ENCODE data around the gene SPECC1L.

The SPECC1L gene

GRCh38 chr22:24430431-24431308 lies 160.0 kb downstream of the SPECC1L start:
- DNase-seq (ENCODE audit: low spot score) = no peak

GRCh38 chr22:24431309-24432034 lies 160.8 kb downstream of the SPECC1L start:
- DNase-seq (ENCODE audit: low spot score) = no peak

- DNase-seq (ENCODE audit: low spot score) = no peak
Measured at GRCh38 chr22:24432059-24432853, 161.6 kb downstream of the SPECC1L start.

GRCh38 chr22:24433001-24433827 lies 162.6 kb downstream of the SPECC1L start:
- no peak for DNase-seq (ENCODE audit: low spot score)

- no peak for DNase-seq (ENCODE audit: low spot score)
Measured at GRCh38 chr22:24433828-24434470, 163.3 kb downstream of the SPECC1L start.

- DNase-seq (ENCODE audit: low spot score) = no peak
Measured at GRCh38 chr22:24434471-24435322, 164.1 kb downstream of the SPECC1L start.

- no peak for DNase-seq (ENCODE audit: low spot score)
Measured at GRCh38 chr22:24435323-24435645, 164.7 kb downstream of the SPECC1L start.

- no peak for DNase-seq (ENCODE audit: low spot score)
Measured at GRCh38 chr22:24435861-24436371, 165.3 kb downstream of the SPECC1L start.

GRCh38 chr22:24436553-24436952 lies 165.9 kb downstream of the SPECC1L start:
- no peak for DNase-seq (ENCODE audit: low spot score)

GRCh38 chr22:24437091-24437490 lies 166.5 kb downstream of the SPECC1L start:
- DNase-seq (ENCODE audit: low spot score) = no peak

GRCh38 chr22:24437741-24438328 lies 167.2 kb downstream of the SPECC1L start:
- no peak for DNase-seq (ENCODE audit: low spot score)

GRCh38 chr22:24440270-24440717 lies 169.7 kb downstream of the SPECC1L start:
- DNase-seq (ENCODE audit: low spot score) = no peak

GRCh38 chr22:24440718-24441405 lies 170.2 kb downstream of the SPECC1L start:
- DNase-seq (ENCODE audit: low spot score) = no peak

GRCh38 chr22:24441406-24442351 lies 171.0 kb downstream of the SPECC1L start:
- no peak for DNase-seq (ENCODE audit: low spot score)

GRCh38 chr22:24442352-24442744 lies 171.7 kb downstream of the SPECC1L start:
- DNase-seq (ENCODE audit: low spot score) = no peak

GRCh38 chr22:24443668-24444067 lies 173.0 kb downstream of the SPECC1L start:
- DNase-seq (ENCODE audit: low spot score) = no peak

- no peak for DNase-seq (ENCODE audit: low spot score)
Measured at GRCh38 chr22:24444251-24444650, 173.6 kb downstream of the SPECC1L start.

Measured in iPS-NIHi11 (cell line).